ENCODE data around the gene ELK3.

The ELK3 gene

DNA sequence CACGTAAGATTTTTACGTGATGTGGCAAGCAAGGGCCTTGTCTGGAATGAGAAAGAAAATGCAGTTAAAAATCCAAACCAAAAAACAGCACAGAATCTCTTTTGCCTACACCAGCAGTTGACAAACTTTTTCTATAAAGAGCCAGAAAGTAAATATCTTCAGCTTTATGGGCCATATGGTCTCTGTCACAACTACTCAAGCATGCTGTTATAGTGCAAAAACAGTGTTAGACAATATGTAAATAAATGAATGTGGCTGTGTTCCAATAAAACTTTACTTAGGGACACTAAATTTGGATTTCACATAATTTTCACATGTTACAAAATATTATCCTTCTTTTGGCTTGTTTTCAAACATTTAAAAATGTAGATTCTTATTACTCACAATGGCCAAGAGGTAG is 6.2 kb upstream of the ELK3 start:
- no peak for DNase-seq (ENCODE audit: low read depth in 2 of 2)

DNA sequence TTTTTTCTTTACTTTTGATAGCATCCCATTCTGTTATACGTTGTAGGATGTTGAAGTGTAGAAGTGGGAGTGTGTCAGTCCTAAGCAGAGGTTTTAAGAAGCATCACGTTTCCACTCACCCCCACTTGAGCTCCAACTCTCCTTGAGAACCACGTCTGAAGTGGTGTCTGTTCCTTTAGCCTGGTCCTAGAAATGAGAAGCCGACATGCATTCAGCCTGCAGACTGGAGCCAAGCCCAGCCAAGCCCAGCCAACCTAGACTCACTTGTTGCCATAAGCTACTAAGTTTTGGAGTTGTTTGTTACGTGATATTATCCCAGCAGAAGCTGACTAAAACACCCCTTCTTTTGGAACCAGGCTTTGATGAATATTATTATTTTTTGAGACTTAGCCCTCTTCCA is 4.4 kb upstream of the ELK3 start:
- DNase-seq (ENCODE audit: low read depth in 2 of 2): no peak

DNA sequence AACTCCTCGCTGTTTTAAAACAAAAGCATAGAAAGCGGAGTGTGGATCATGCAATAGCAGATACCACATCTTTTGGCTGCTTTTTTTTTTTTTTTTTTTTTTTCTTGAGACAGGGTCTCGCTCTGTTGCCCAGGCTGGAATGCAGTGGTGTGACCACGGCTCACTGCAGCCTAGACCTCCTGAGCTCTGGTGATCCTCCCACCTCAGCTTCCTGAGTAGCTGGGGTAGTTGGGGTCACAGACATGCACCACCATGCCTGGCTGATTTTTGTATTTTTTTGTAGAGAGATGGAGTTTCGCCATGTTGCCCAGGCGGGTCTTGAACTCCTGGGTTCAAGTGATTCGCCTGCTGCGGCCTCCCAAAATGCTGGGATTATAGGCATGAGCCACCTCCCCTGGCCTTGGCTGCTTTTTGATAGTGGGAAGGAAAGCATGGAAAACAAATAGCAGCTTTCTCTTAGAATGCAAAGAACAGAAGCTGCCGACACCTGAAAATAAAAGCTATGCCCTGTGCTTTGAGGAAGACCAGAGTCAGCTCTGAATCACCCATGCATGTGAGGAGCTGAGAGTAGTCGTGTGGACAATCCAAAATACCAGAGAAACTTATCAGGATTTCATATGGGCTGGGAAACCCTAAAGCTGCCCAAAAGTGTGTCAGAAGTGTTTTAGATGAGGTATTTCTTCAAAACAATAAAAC is 3.6 kb upstream of the ELK3 start:
- no peak for DNase-seq (ENCODE audit: low read depth in 2 of 2)

DNA sequence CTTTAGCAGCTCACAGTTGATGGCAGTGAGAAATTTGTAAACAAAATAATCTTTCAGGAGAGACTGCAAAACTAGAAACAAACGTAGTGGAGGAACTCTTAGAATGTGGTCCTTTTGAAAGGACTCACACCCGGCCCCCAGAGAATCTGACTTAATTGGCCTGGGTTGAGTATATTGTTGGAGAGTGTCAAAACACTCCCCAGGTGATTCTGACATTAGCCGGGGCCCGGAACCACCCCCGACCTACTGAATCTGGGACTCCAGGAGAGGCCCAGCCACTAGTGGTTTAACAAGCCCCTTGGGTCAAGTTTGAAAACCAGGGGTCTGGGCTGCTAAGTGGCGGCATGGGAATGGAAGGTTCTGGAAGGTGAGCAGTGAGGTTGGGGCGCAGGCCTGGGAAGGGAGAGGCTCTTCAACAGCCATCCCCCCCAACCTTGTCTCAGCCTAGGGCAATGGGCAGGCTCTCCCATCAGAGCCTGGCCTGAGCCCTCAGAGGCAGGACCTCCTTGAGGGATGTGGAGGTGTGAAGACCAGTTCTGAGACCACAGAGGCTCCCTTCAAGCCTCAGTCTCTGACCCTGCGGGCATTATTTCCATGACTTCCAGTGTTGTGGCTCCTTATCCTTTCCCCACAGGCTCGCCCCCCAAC is 1.1 kb upstream of the ELK3 start:
- DNase-seq (ENCODE audit: low read depth in 2 of 2): no peak

DNA sequence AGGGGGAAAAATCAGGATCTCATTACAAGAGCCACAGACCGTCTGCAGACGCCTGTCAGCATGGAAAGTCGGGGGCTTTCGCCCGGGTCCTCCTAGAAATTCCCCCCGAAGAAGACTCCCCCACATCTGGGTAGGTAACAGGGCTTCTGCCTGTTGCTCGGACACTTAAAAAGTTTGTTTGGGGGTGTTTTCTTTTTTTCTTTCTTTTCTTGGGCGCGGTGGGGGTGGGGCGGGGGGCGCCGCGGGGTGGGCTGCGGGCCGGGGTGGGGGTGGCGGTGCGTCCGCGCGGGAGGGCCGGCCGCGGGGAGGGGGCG is 358 bp downstream of the ELK3 start:
- DNase-seq (ENCODE audit: low read depth in 2 of 2): no peak

DNA sequence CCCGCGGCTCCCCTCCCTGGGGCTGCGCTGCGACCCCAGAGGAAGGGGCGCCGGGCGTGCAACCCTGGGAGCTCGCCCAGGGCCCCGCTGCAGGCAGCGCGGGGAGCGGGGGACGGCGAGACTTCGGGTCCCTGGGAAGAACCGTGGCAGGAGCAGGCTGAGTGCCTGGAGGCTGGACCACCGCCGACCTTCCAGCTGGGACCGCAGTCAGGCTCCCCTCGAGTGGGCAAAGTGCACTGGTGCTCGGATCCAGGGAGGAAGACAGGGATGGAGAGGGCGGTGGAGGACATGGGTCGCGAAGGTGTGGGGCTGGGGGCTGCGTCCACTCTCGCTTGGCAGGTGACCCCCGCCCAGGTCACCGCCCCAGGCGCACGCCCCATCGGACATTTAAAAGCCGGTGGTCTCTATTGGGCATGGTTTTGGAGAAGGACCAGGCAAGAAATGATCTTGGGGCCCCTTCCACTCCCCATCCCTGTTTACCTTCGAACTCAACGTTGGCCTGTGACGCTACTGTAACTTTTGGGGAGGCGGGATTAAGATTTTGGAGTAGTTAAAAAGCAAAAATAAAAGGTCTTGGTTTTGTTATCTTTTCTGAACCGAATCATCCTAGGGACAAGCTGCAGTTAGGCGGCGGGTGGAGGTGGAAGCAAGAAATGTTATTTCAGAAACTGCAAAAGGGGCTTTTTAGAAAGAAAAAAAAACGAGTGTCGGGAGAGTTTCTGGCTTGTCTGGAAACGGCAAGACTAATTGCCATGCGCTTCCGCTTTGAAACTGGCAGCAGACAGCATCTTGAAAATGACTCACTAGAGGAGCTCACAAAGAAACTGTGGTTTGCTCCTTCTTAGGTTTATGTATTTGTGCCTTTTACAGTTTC is 1.0 kb downstream of the ELK3 start:
- DNase-seq (ENCODE audit: low read depth in 2 of 2): peak in 1 of 2 donors; percentile 43

DNA sequence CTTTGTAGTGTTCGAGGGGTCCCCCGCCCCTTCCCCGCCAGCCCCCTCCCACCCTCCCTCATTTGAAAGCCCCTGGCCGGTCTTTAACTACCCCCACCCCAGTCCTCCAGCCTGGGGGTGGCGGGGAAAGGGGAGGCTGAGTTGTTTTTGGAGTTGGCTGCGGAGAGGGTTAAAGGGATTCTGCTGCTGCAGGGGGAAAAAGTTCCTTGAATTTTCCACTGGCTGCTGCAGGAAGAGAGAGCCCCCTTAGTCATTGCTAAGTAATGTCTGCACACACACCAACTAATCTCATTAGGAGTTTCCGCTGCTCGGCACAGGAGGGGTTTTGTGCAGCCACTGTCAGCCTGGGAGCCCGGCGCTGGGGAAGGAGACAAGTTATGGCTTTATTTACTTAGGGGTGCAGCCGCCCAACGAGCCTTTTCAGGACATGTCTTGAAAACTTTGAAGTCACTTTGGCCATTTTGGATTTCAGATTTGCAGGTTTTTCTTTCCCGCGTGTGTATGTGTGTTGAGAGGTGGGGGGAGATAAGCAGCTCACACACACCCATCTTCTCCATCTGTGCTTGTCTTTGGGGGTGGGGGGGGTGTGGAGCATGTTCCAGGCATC is 1.8 kb downstream of the ELK3 start:
- no peak for DNase-seq (ENCODE audit: low read depth in 2 of 2)

DNA sequence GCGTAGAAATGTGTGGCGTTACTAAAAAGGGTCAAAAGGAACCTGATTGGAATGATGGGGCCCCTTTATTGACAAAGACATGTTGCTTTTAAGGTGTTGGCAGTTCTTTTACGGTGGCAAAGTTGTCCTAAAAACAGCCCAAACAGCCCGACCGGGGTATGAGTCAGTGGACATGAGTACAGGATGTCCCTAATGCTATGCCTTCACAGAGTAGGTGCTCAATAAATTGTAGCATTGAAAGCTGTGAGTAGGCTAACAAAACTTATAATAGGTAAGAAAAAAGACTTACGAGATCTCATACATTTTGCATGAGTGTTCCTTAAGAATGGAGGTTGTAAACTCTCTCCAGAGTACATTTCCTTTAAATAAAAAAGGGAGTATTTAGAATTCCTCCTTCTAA is 2.6 kb downstream of the ELK3 start:
- DNase-seq (ENCODE audit: low read depth in 2 of 2): no peak

DNA sequence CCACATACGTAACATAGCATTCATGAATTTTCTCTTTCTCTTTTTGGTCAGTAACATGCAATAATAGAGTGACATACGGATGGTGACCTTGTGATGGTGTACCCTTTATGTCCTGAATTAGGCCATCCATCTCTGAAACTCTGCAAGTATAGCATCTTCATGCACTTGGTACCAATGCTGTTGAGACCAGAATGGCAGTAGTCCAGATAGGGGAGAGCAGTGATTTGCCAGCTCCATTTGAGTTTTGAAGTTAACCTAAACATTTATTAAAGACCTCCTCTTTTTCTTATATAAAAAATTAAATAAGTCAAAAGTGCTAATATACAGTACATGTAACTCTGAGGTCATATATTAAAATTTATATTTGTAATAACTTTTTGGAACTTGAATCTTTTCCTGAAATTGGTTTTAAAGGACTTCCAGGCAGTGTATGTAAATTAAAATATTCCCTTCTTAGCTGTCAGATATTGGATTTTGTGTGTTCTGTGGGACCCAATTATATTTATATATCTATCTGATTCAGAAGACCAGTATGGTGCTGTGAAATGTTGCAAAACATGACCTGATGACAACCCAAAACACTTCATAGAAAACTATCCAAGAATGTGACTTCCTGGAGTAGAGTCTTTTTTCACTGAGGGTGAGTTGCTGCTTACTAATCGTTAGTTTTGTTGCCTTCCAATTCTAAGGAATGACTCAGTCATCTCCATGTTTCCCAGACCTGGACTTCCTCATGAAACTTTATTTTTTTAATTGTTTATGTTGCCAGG is 3.5 kb downstream of the ELK3 start:
- DNase-seq (ENCODE audit: low read depth in 2 of 2): no peak

DNA sequence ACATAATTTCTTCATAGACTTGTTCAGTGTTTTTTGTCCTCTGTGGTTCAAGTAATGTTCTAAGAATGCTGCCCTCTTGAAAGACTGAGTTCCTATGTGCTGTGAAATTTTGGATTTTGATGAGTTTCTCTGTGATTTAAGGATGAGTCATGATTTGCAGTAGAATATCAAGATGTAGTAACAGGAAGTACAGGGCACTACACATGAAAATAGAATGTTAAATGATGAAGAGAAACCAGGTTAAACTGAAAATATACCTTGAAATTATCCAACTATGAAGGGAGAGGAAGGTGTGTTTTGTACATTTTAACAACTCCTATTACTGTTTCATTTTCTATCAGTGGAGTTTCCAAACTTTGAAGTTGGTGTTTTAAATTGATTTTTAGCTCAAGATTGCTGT is 4.8 kb downstream of the ELK3 start:
- no peak for DNase-seq (ENCODE audit: low read depth in 2 of 2)

DNA sequence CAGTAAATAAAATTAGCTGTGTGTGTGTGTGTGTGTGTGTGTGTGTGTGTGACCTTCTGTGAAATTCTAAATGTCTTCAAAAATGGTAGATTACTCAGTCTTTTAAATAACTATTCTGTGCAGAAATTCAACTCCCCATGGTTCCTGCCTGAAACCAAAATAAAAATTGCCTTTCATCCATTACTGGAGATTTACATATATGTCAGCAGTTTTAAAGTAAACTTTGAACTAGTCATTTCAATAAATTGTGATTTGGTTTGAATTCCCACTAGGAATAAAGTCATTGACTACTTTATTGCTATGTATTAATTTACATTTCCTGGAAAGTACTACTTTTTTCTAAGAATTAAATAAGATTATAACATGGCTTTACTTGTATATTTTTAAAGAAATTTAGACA is 5.3 kb downstream of the ELK3 start:
- DNase-seq (ENCODE audit: low read depth in 2 of 2): no peak

DNA sequence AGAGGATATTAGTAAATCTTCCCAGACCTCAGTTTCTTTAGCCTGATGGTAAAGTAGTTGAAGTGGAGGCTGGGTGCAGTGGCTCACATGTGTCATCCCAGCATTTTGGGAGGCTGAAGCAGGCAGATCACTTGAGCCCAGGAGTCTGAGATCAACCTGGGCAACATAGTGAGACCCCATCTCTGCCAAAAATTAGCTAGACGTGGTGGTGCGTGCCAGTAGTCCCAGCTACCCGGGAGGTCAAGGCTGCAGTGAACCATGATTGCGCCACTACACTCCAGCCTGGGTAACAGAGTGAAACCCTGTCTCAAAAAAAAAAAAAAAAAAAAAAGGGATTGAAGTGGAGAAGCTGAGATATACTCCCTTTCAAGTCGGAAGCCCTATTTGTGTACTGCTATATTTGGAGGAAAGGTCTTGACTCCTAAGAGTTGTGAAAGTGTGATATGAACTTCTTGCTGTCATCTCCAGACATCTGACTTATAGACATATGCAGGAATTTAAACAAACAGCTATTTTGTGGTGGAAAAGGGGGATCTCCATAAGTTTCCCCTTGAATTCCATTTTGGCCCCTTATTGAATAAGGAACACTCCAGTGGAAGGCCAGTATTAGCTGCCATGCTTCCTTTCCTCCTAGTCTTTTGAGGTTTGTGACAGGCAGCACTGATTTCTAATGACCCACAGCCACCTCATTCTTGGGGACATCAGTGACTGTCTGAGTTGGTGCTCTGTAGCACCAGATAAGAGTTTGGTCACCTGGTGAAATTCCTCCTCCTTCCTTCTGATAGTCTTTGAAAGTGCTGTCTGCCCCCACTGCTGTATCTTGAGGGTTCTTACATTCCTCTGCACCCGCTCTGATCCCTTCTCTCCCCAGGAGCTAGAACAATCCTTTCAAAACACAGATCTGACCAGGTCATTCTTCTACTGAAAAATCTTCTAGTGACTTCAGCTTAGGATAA is 7.4 kb downstream of the ELK3 start:
- no peak for DNase-seq (ENCODE audit: low read depth in 2 of 2)

DNA sequence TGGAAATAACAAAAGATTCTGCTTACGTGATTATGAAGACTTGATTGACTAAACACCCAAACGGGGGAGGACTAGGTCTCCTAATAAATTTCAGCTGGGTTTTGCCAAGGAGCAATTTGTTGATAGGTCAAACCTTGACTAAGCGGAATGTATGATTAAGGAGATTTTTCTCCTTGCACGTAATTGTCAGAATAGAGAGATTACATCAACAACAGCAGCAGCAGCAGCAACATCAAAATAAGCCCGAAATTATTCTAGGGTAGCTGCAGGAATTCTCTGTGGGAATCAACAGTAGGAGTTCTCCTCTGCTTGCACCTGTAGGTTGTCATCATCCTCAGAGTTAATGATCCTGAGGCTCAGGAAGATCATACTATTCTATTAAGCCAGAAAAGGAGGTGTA is 10.2 kb downstream of the ELK3 start:
- DNase-seq (ENCODE audit: low read depth in 2 of 2): no peak

DNA sequence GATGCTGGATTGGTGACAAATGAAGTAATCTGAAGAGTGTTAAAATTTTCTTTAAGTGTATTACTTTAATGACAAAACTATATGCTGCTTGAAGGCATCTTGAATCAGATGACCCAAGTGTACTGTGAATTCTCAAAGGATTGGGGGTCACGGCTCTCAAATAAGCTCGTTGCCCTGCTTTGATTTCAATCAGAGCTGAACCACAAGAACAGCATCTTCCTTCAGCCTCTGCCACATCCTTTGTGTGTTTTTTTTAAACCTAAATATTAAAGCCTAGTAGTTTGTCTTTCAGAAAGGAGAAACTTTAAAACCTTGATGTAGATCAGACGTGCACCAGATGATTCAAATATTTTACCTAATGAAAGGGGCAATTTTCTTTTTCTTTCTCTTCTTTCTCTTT is 11.7 kb downstream of the ELK3 start:
- DNase-seq (ENCODE audit: low read depth in 2 of 2): no peak

DNA sequence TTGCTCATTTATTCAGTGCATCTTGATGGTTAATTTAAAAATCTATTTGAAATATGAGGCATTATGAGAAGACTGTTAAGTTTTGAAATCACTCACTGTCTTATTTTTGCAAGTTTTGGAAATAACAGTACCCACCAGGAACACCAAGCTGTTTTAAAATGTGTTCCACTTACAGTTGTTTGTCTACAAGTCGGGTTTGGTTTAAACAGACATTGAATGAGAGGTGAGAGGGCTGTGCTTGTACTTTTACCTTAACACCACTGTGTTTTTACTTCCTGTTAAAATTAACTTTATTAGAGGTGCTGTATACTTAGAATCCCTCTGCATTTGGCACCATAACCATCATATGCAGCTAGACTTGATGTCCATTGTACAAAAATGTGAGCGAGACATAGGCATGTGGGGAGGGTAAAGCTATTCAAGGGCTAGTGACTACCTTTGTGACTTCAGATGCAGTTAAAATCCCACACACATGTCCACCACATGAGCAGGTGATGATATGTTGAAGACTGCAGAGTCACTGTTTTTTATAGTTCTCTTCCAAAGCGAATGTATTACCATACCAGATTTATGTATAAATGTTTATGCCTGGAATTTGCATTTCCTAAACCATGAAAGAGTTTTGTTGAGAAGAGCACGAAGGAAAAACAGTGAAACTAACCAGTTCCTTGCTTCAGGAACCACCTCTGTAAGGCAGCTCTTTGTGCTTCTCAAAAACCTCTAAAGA is 12.9 kb downstream of the ELK3 start:
- no peak for DNase-seq (ENCODE audit: low read depth in 2 of 2)

DNA sequence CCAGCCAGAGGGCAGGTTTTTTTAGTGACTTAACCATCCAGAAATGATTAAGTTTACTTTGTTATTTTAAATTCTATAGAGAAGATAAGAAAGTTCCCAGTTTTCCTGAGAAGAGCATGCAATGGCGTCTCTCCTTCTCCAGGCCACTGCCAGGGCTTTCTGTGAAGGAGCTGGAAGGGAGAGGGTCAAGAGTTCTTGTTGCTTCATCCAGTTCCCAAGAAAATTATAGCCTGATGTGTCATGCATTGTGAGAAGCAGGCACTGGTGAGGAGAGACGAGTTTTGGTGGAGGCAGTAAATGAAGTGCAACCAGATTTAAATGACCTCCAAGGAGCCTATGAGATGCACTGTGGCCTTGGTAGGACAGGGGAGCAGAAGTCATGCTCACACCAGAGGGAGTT is 14.2 kb downstream of the ELK3 start:
- DNase-seq (ENCODE audit: low read depth in 2 of 2): no peak

DNA sequence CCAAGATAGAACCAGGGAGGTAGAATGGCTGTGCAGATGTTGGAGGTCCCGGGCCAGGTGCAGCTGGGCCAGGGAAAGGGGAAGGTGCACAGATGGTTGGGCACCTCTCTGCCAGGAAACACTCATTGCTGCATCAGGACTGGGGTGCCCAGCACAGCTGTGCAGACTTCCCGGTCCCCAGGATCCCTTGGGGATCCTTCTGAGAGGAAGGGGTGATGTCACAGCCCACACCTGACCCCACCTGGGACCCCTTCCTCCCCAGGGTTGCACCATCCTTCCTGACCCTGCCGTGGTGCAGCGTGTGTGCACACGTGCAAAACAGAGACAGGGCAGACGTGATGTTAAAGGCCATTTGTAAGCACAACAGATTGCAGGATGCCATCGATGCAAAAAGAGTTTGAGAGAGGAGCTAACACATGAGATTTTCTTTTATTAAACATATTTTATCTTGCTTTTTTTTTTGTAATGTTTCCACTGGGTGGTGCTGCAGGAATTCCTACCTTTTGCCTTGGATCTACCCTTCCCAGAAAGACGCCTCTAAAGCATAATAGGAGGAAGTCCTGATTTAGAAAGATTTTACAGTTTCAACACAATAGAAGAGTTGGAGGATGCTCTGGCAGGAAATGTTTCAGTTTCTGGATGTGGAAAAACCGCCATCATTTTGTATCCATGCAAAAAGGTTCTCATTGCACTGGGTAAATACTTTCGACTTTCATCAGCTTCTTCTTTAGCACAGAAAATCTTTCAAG is 14.8 kb downstream of the ELK3 start:
- DNase-seq (ENCODE audit: low read depth in 2 of 2): no peak

DNA sequence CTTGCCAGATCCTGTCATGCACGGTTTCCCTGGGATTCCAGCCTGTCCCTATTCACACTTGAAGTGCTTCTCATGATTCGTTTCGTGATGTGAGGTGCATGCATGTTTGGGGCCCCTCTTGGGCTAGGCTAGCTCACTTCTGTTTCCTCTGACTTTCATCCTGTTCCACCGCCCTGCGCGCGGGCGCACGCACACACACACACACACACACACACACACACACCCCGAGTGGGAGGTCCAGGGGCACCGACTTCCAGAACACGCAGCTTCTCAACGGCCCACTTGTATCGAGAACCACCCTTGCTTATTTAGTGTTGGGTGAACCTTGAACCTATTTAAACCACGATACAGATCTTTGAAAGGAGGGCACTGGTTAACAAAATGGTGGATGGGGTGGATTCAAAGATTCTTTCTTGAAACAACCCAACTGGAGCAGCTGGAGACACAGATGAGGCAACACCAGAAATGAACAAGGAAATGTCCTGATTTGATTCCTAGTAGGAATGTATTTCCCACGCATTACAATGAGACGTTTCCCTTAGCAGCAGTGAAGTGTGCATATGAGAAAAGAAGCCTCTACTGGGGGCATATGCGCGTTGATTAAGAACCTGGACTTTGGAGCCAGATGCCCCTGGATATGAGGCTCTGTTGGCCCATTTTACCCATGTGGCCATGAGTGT is 16.3 kb downstream of the ELK3 start:
- DNase-seq (ENCODE audit: low read depth in 2 of 2): peak in 1 of 2 donors; percentile 6

DNA sequence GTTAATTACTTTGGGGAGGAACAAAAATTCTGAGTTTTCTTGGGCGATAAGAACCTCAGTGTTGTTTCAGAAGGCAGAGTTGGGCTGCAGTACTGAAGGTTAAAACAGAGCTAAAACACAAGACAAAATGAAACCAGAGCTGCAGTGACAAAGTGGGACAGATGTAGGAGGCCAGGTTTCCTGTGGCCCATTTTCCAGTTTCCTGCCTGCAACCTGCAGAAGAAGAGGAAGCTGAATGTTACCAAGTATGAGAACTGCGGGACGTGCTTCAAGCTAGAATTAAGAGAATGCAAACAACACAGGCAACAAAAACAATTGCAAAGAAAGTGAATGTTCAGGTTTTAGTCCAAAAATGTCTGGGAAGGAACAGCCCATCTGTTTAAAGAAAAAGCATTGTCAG is 17.8 kb downstream of the ELK3 start:
- no peak for DNase-seq (ENCODE audit: low read depth in 2 of 2)

Measured in stimulated activated CD8-positive, alpha-beta memory T cell treated with anti-CD3 and anti-CD28 coated beads, Interleukin-7, amount 100 ng/mL, for 1 hour (primary cell).